Motor neuron (in vitro differentiated cells): ENCODE data around the gene MTNR1A. TPM values are rescaled to one million over a fixed set of nuclear protein-coding genes. Genes with fewer than 3 reads are reported as not detected.

ENCODE experiments used
- total RNA-seq, 8 experiments: library from RNA; unstranded; fragments of 300-600 nt; gene quantifications; 2 replicates each; pipeline versions ENCODE4 v1.2.3 to v1.2.4, GENCODE V29; 2022

Gene MTNR1A
- total RNA-seq, 8 experiments from 2014 or later = 0.11 to 0.57 (median 0.32) TPM; not detected in 4

Other genes starting within 250 kb of the MTNR1A start
- gene FAT1, start 168.3 kb upstream of the MTNR1A start, total RNA-seq = 100 to 1,000 TPM in 2 of 8 experiments, 10 to 100 TPM in 6; 32.4 to 176 (median 62.8) TPM